HG03469 (cell line): ENCODE measurements around the gene SLC6A1.

Experiments used
- ATAC-seq: cut with Tn5 transposase; IDR thresholded peaks from one replicate; pipeline ENCODE4 v1.9.1; 2021; ENCODE audit warnings: mild to moderate bottlenecking, moderate library complexity, moderate number of reproducible peaks; ENCODE audit not compliant: unreplicated experiment

The SLC6A1 gene

DNA sequence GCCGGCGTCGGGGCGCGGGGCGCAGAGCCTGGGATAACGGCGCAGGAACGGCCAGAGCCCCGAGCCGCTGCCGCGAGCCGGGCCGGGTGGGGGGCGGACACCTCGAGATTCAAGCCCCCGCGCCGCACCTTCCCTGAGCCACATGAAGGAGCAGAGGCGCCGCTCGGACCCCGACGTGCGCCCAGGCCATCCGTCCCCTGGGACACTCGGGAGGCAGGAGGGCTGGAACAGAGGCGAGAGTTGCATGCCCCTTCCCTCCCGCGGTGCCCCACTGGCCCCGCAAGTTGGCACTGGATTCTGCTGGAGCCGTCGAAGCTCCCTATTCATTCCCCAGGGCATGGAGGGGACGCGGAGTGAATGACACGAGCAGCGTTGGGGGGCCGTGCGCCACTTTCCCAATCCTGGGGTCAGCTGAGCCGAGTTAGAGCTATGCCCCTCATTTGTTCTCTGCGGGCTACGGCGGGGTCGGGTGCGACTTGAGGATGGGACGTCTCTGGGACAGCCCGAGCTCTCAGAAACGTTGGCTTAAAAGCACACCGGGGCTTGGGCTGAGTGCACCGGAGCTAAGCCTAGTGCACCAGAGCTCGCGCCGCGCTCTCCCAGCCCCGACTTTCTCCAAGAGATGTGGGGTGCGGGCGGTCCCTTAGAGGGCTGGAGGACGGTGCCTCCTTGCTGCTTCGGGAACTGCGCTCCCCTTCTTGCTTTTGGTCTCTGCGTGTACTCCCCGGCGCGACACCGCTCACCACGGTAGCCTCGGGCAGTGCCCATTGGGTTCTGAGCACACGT, 588 bp downstream of the SLC6A1 start:
- ATAC-seq = no peak

- no peak for ATAC-seq
Measured at GRCh38 chr3:10993729-10994065, 1.1 kb downstream of the SLC6A1 start.

- ATAC-seq = no peak
Measured at GRCh38 chr3:10994306-10994705, 1.8 kb downstream of the SLC6A1 start.

- ATAC-seq = no peak
Measured at GRCh38 chr3:10995871-10996270, 3.3 kb downstream of the SLC6A1 start.

- no peak for ATAC-seq
Measured at GRCh38 chr3:10996345-10997013, 3.9 kb downstream of the SLC6A1 start.

GRCh38 chr3:10997196-10997595, 4.6 kb downstream of the SLC6A1 start:
- no peak for ATAC-seq

DNA sequence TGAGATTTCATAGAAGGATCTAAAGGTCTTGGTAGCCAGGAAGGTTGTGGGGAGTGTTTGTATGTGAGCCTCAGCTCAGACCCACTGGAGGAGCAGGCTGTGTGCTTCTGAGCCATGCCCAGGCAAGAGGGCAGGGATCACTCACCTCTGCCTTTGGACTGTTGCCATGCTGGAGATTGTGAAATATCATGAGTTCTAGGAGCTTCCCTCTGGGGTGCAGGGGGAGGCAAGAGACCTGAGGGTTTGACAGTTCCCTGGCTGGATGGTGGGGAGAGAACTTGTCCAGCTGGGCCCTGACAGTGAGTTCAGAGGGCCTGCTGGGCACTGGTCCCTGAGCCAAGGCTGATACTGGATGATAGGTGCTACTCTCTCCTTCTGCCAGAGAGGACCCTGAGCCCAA, 6.0 kb downstream of the SLC6A1 start:
- ATAC-seq = no peak

DNA sequence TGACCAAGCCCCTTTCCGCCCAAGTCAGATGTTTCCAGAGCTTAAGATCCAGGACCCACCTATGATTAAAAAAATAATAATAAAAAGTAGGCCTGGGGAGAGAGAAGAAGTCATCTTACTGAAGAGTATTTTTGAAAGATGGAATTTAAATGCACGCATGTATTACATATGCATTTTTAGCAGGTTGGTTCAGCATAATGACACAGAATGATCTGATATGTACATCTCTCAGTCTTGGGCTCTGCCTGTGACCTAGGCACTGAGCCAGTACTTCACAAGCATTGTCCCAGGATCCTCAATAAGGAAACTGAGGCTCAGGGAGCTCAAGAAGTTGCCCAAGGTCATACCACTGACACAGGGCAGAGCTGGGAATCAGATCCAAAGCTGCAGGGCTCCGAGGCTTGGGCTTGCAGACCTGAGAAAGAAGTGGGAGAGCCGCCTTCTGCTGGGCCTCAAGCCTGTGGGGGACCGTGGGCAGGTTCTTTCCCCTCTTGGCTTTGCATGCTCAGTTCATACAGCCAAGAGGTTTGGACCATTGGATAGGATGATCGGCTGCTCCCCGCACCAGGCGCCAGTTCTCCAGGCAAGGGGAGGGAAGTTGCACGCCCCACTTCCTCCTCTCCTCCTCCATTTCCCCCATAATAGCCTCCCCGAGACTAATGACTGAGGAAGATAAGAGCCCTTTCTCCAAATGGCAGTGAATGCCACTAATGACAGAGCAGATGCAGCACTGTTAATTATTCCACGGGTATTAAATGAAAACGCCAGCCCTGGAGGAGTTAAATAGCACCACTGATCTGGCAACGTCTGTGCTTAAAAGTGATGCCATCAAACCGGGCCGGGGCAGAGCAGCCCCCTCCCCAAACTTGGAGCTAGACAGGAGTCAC, 6.9 kb downstream of the SLC6A1 start:
- no peak for ATAC-seq

GRCh38 chr3:11000528-11000927, 8.0 kb downstream of the SLC6A1 start:
- no peak for ATAC-seq

- no peak for ATAC-seq
Measured at GRCh38 chr3:11001020-11001657, 8.6 kb downstream of the SLC6A1 start.

DNA sequence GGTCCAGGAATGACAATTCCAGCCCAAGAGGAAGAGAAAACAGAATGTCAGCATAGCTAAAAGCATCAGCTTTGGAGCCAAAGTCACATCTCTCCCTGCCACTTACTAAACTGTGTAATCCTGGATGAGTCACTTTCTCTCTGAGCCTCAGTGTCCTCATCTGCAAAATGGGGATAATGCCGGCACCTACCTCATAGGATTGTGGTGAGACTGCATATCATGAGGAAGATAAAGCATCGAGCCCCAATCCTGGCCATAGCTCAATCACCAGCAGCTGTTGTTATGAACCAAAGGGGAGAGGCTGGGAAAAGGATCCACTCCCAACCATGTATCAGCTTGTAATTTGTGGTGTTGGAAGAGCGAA, 9.1 kb downstream of the SLC6A1 start:
- ATAC-seq = no peak

- ATAC-seq = no peak
Measured at GRCh38 chr3:11002371-11002807, 9.8 kb downstream of the SLC6A1 start.

DNA sequence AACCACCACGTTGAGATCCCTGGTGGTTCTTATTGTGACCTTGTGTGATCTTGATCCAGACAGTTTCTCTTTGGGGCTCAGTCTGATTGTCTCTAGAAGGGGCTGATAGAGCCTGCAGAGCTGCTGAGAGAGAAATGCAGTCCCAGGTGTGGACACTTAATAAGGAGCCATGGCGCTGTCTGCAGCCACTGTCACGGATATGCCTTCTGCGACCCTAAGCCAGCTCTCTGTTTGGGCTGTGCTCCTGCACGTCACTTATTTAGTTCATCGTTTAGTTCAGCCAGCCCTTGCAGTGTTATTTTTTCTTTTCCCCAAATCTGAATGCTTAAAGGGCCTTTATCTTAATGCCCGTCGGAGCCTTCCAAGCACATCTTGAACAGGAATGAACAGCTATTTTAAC, 12.0 kb downstream of the SLC6A1 start:
- ATAC-seq = no peak

DNA sequence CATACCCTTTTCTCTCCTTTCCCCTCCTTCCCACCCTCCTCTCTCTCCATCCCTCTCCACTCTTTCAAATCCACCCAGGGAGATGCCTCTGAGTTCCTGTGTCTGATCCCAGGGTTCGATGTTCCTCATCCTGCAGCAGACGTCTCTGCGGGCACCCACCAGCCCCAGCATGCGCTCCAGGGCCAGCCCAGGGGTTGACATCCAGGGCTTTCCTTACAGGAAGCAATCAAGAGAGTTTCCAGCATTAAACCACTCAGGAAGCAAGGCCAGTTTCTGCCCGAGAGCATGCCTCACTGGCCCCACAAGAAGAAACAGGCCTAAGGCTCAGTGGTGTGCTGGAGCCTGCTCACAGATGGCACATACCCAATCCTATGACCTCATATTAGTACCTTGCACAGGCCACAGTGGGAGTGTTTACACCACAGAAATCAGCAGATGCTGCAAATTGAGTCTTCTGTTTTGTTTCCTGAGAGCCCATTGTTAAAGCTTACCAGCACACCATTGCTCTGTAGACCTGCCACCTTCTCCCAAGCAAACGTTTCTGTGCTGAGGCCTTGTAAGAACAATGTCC, 13.2 kb downstream of the SLC6A1 start:
- no peak for ATAC-seq

DNA sequence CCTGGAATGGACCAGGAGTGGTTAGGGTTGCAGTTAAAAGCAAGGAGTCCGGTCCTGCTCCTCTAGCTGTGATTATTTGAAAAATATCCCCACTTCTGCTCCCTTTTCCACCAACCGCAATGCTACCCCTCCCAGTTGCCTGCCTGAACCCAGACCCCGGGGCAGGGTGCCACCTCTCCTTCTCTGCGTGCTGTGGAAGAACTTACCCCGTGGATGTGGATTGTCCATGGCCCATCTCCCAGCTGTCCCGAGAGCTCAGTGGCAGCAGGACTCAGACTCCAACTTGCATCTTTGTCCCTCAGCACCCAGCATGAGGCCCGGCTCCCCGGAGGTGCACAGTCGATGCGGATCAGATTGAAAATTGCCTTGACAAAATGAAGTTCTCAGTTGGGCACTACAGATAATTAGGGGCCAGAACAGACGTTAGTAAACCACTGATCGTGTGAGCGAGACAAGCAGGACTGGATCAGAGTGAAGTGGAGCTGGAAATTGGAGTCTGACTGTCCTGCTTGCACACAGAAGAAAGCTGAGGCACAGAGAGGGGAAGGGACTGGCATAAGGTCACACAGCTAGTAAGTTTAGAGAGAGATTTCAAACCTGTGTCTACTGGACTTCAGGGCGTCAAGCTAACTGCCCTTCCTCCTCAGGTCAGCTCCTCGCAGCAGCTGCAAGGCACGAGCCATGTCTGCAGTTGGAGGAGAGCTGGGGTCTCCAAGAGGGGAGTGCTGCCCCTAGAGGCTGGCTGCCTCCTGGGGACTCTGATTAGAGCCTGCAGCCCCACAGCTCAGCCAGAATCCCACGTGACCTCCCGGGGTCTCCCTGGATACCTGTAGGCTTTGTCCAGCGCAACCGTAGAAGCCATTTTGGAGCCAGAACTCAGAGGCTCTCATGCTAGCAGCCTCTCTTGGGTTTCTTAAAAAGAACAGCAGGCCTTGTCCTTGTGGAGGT, 14.7 kb downstream of the SLC6A1 start:
- ATAC-seq = no peak

GRCh38 chr3:11009898-11010297, 17.4 kb downstream of the SLC6A1 start:
- ATAC-seq = no peak

- no peak for ATAC-seq
Measured at GRCh38 chr3:11010426-11011165, 18.0 kb downstream of the SLC6A1 start.

GRCh38 chr3:11014253-11014652, 21.7 kb downstream of the SLC6A1 start:
- no peak for ATAC-seq

DNA sequence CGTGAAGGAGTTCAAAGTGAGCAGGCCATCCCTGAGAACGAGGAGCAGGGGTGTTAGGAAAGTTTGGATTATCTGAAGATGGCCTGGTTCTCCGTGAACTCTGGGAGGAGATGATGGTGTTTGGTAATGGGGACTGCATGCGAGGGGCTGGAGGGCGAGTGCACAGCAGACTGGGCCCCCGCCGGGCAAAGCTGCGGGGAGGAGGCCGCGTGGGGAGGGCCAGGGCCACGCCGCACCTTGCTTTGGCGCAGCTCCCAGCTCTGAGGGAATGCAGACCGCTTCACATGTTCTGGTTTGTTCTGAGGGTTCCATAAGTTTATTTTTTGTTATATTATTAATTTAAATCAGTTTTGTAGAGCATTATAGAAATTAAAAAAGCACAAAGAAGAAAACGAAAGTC, 22.2 kb downstream of the SLC6A1 start:
- ATAC-seq = no peak
